HK-2 (cell line): ENCODE results near the gene SORCS1.

Experiments
- DNase-seq: peaks from one replicate; pipeline ENCODE4 v3.0.0-alpha.2; 2018; ENCODE audit not compliant: unreplicated experiment

SORCS1 gene

DNA sequence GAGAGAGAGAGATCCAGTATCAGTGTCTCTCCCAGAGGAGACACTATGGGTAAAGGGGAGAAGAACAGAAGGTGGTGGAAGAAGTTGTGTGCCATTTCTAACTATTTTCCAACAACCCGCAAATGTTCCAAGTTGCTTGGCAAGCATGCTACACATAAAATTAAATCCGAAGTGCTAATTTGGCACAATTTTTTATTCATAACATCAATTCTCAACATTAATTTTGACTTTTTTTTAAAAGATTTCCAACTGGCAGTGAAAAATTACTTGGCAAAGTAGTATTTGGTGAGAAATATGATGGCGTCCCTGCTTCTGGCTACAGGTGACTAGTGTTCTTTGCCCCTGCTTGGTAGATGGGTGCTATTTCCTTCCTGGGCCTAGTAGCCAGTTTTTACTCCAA is 622.0 kb downstream of the SORCS1 start:
- DNase-seq, result no peak

DNA sequence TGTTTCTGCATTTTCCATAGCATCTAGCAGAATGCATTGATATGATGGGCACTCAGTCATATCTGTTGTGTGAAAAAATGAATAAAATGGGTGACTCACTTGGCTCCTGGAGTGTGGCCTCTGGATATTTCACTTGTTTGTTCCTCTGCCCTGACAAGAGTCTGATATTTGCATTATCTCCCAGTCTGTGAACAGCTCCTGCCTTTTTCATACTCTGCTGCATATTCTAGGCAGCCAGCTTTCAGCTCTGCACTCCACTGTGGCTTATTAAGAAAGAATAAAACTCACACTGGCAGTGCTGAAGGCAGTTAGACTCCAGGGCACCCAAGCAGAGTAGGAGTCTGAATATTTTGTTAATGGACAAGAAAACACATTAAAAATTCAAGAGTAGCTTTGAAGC is 623.9 kb downstream of the SORCS1 start:
- no peak for DNase-seq

DNA sequence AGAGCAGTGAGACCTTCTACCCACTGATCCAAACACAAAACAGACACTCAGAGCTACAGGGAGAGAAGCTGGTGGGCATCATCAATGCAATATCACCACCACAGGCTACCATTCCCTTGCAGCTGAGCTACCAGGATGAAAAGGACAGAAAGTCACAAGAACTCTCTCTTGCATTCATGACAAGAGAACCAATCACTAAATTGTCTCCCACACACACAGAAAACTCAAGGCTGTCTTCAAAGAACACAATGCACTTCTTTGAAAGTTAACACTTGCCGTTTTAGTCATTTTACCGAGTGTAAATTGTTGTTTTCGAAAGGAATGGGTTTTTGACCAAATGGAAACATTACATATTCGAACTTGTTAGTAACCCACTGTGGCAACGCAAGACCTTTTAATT is 626.6 kb downstream of the SORCS1 start:
- no peak for DNase-seq

DNA sequence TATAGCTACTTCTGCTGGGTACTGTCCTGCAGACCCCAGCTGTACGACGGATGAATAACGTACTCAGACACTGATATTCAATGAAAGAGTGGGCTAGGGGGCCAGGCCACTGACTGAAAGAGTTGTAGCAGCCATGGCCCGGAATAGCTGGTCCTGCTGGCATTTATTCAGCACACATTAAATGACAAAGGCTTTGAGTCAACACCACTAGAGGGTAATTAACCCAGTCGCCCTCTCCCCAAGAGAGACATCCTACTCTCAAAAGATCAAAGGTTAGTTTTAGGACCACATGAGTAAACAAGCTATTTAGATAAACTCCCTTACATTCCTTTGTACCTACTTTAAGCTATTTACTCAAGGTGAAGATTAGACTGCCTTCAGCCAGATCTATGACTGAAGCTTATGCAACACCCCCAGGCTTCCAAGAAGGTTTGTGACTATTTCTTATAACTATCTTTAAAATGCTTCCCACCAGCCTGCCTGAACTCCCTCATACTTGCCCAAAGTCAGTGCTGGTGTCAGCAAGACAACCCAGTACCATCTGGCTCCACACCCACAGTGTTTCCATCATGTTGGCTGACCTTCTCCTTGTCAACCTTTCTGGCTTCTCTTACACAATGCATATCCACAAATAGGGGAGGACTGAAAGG is 629.1 kb downstream of the SORCS1 start:
- DNase-seq, result no peak

DNA sequence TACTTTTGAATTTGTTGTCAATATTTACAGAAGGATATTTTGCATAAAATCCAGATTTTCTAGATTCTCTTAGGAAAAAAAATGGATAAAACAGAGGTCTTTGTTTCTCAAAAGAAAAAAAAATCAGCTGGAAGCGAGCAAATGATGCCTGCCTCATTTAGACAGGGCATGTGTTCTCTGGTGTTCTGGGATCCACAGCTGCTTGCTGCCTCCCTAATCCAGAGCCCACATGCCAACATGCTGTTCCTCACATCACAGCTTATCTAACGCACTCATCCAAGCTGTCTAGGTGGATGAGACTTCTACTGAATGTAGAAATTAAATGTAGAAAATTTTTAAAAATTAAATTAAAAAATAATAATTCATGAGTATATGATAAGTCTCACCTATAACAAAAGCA is 630.1 kb downstream of the SORCS1 start:
- no peak for DNase-seq

DNA sequence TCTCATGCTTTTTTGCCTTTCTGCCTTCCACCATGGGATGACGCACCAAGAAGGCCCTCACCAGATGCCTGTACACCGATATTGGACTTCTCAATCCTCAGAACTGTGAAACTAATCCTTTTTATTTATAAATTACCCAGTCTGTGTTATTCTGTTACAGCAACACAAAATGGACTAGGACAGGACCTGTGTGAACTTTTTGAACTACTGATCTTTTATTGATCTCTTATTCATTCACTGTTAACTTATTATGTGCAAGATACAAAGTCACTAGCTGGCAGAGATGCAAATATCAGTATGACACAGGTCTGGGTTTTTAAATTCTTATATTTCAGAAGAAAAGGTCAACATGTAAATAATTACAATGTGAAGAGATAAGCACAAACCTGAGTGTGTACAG is 635.8 kb downstream of the SORCS1 start:
- no peak for DNase-seq

DNA sequence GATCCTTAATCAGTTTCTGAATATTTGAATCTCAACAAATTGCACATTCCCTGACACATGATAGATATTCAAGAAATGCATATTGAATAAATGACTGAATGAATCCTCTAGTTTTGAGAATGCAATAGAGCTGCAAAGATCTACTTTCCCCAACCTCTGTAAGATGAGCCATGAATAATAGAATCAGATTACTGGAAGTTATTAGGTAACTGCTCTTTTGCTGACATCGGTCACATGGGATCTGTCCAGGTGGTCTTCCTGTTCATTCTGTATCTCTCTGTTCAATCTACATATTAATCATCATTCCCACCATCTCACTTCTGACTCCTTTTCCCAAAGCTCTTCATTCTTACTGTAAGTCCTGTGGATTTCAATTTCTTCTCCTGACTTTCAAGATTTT is 638.7 kb downstream of the SORCS1 start:
- DNase-seq, result no peak
